K562 (cell line): ENCODE measurements around the gene KIF5A. TPM values are rescaled to one million over a fixed set of nuclear protein-coding genes. Genes with fewer than 3 reads are reported as not detected.
A peak's percentile ranks its signal among the peaks of the same experiment; 100 is the strongest.

Experiments used
- BMI1 ChIP-seq: fragments of 150-350 bp; IDR thresholded peaks from 2 replicates; pipeline ENCODE4 v1.6.1; 2014; ENCODE audit warnings: low read length
- CBFA2T2 ChIP-seq: fragments of 450-650 bp; conservative IDR thresholded peaks from 2 replicates; pipeline ENCODE4 v1.6.1; 2017; ENCODE audit warnings: mild to moderate bottlenecking
- CBFA2T3 ChIP-seq: fragments of 450-650 bp; IDR thresholded peaks from 2 replicates; pipeline ENCODE4 v1.6.1; 2017
- CC2D1A ChIP-seq: fragments of 450-650 bp; IDR thresholded peaks from 2 replicates; pipeline ENCODE4 v1.6.1; 2017; ENCODE audit warnings: mild to moderate bottlenecking
- CREB1 ChIP-seq, 2 experiments: sonication (generic) in 1 of 2; formaldehyde crosslinking in 1 of 2; IDR thresholded peaks; 2 replicates each; pipeline versions ENCODE4 v1.6.1 to v1.8.0; 2012 to 2022; ENCODE audit warnings: inconsistent platforms in 1 of 2, mild to moderate bottlenecking in 1 of 2, missing genetic modification reagents in 1 of 2, moderate library complexity in 1 of 2
- ELF1 ChIP-seq: fragments of 200-800 bp; sonication (Bioruptor generic); IDR thresholded peaks from 2 replicates; pipeline ENCODE4 v1.6.1; 2016; ENCODE audit warnings: missing genetic modification characterization, missing compliant biosample characterization
- HDAC8 ChIP-seq: fragments of 450-650 bp; IDR thresholded peaks from 2 replicates; pipeline ENCODE4 v1.6.1; 2016; ENCODE audit warnings: mild to moderate bottlenecking, missing genetic modification characterization, moderate library complexity, missing compliant biosample characterization
- KDM1A ChIP-seq, 2 experiments: fragments of 450-650 bp; IDR thresholded peaks; 2 replicates each; pipeline ENCODE4 v1.6.1; 2016; ENCODE audit warnings: mild to moderate bottlenecking in 2 of 2
- KLF6 ChIP-seq: fragments of 250-450 bp; sonication (Bioruptor Pico); IDR thresholded peaks from 2 replicates; pipeline ENCODE4 v1.4.0; 2020; ENCODE audit warnings: mild to moderate bottlenecking, moderate library complexity, borderline replicate concordance
- NCOA6 ChIP-seq: fragments of 450-650 bp; IDR thresholded peaks from 2 replicates; pipeline ENCODE4 v1.6.1; 2017; ENCODE audit warnings: mild to moderate bottlenecking
- NONO ChIP-seq, 2 experiments: fragments of 200-400 bp in 1 of 2; fragments of 450-650 bp in 1 of 2; formaldehyde crosslinking in 1 of 2; IDR thresholded peaks; 2 replicates each; pipeline ENCODE4 v1.6.1; 2017; ENCODE audit warnings: low read depth in 2 of 2, mild to moderate bottlenecking in 2 of 2, moderate library complexity in 2 of 2, low read length in 1 of 2
- POLR3G ChIP-seq: IDR thresholded peaks from 2 replicates; pipeline ENCODE4 v1.6.1; 2011; ENCODE audit not compliant: insufficient read length, insufficient replicate concordance; ENCODE audit errors: extremely low read depth
- RAD21 ChIP-seq, 2 experiments: fragments of 250-450 bp in 1 of 2; fragments of 450-650 bp in 1 of 2; sonication (Bioruptor Pico) in 1 of 2; formaldehyde crosslinking in 1 of 2; IDR thresholded peaks in 1 of 2; conservative IDR thresholded peaks in 1 of 2; 2 replicates each; pipeline versions ENCODE4 v1.4.0 to v1.8.0; 2020 to 2022; ENCODE audit warnings: mild to moderate bottlenecking in 2 of 2, moderate library complexity in 1 of 2
- RBBP5 ChIP-seq: fragments of 200-600 bp; sonication (generic); IDR thresholded peaks from 2 replicates; pipeline ENCODE4 v1.6.1; 2012; ENCODE audit warnings: borderline replicate concordance, mild to moderate bottlenecking, low read length, control low read depth, inconsistent platforms; ENCODE audit not compliant: insufficient read depth, poor library complexity, severe bottlenecking
- RBM34 ChIP-seq: fragments of 200-400 bp; formaldehyde crosslinking; IDR thresholded peaks from 2 replicates; pipeline ENCODE4 v1.6.1; 2018; ENCODE audit warnings: low read length, borderline replicate concordance; ENCODE audit not compliant: insufficient read depth
- SMARCA5 ChIP-seq: fragments of 450-650 bp; IDR thresholded peaks from 2 replicates; pipeline ENCODE4 v1.6.1; 2016
- SMC3 ChIP-seq: conservative IDR thresholded peaks from 2 replicates; pipeline ENCODE4 v1.6.1; 2011; ENCODE audit warnings: low read depth, low read length, improper control_type of control experiment; ENCODE audit not compliant: insufficient read depth
- SOX6 ChIP-seq: fragments of 450-650 bp; IDR thresholded peaks from 2 replicates; pipeline ENCODE4 v1.6.1; 2014; ENCODE audit warnings: mild to moderate bottlenecking
- TAF7 ChIP-seq: fragments of 450-650 bp; IDR thresholded peaks from 2 replicates; pipeline ENCODE4 v1.6.1; 2016; ENCODE audit warnings: missing genetic modification characterization, missing compliant biosample characterization
- TARDBP ChIP-seq: fragments of 450-650 bp; IDR thresholded peaks from 2 replicates; pipeline ENCODE4 v1.6.1; 2016
- TEAD2 ChIP-seq: fragments of 450-650 bp; IDR thresholded peaks from 2 replicates; pipeline ENCODE4 v1.6.1; 2016; ENCODE audit warnings: missing genetic modification characterization, control low read depth, missing compliant biosample characterization
- XRCC5 ChIP-seq: fragments of 200-400 bp; formaldehyde crosslinking; IDR thresholded peaks from 2 replicates; pipeline ENCODE4 v1.6.1; 2017; ENCODE audit warnings: low read depth, mild to moderate bottlenecking, low read length
- ZNF121 ChIP-seq: sonication (generic); formaldehyde crosslinking; conservative IDR thresholded peaks from 2 replicates; pipeline ENCODE4 v1.8.0; 2022; ENCODE audit warnings: missing genetic modification reagents
- ZNF217 ChIP-seq: sonication (generic); formaldehyde crosslinking; IDR thresholded peaks from 2 replicates; pipeline ENCODE4 v1.8.0; 2022; ENCODE audit warnings: mild to moderate bottlenecking, missing genetic modification reagents
- ZNF780A ChIP-seq: fragments of 250-450 bp; sonication (Bioruptor Pico); IDR thresholded peaks from 2 replicates; pipeline ENCODE4 v1.5.0; 2021; ENCODE audit warnings: mild to moderate bottlenecking
- ZSCAN29 ChIP-seq: fragments of 450-650 bp; IDR thresholded peaks from 2 replicates; pipeline ENCODE4 v1.6.1; 2017
- polyA plus RNA-seq, 8 experiments: library from polyadenylated mRNA; depleted of rRNA in 4 of 8; stranded (reverse) in 5 of 8; unstranded in 3 of 8; fragments of >200 nt; fragmentation: Nextera tagmentation in 2 of 8; fragmentation: Illumina TruSeq in 1 of 8; extraction: Ambion mirVana in 2 of 8; extraction: Trizol in 1 of 8; gene quantifications; 2 replicates each; pipeline versions ENCODE4 v1.2.1 to v1.2.3, GENCODE V29; 2011 to 2014; ENCODE audit warnings: inconsistent platforms in 1 of 8, missing spikeins in 1 of 8
- total RNA-seq, 7 experiments: library from RNA; depleted of rRNA in 6 of 7; stranded (reverse); fragments of >200 nt in 6 of 7; fragmentation: Illumina TruSeq in 2 of 7; extraction: Trizol in 2 of 7; gene quantifications; 2 replicates each; pipeline versions ENCODE4 v1.2.1 to v1.2.3, GENCODE V29; 2011 to 2021; ENCODE audit warnings: low replicate concordance in 1 of 7
- TF ChIP-seq, protein P1 (sequence below): sonication (generic); formaldehyde crosslinking; IDR thresholded peaks from 2 replicates; pipeline ENCODE4 v1.8.0; 2023; ENCODE audit warnings: mild to moderate bottlenecking, missing genetic modification reagents
- TF ChIP-seq, protein P2 (sequence below): fragments of 250-450 bp; sonication (Bioruptor Pico); IDR thresholded peaks from 2 replicates; pipeline ENCODE4 v1.5.0; 2021
- TF ChIP-seq, protein P3 (sequence below): fragments of 250-450 bp; sonication (Bioruptor Pico); IDR thresholded peaks from 2 replicates; pipeline ENCODE4 v1.5.0; 2020; ENCODE audit warnings: mild to moderate bottlenecking, borderline replicate concordance

The KIF5A gene
- total and polyA plus RNA-seq, 9 of the 15 experiments (the other 6 are each of a cell fraction or from before 2014, with no cell fraction given), result 3.4 to 17.7 (median 8.0) TPM

DNA sequence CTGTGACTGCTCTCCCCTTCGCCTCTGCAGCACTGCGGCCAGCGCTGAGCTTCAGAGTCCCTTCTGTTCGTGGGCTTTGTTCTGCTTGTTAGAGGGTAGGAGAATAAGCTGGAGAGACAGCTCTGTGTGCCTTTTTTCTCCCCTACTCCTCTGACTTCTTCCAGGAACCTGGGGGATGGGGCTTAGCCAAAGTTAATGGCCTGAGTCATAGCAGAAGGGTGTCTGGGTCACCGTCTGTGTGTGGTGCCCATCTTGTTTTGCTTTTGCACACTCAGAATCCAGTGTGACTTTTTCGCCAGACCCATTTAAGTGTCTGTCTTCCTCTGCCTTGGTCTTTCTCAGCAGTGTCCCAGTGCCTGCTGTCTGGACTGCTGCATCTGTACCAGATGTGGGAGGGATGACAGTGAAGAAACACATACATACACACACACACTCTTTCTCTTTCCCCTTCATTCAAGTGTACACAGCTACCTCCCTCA, 3.0 kb downstream of the KIF5A start (continued):
- TF ChIP-seq, protein P1, sequence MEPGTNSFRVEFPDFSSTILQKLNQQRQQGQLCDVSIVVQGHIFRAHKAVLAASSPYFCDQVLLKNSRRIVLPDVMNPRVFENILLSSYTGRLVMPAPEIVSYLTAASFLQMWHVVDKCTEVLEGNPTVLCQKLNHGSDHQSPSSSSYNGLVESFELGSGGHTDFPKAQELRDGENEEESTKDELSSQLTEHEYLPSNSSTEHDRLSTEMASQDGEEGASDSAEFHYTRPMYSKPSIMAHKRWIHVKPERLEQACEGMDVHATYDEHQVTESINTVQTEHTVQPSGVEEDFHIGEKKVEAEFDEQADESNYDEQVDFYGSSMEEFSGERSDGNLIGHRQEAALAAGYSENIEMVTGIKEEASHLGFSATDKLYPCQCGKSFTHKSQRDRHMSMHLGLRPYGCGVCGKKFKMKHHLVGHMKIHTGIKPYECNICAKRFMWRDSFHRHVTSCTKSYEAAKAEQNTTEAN (CRISPR knock-in tag), result no peak
- TF ChIP-seq HDAC8 (tag), result no peak
- no peak for TF ChIP-seq RBBP5
- no peak for TF ChIP-seq KDM1A (IDR thresholded peaks at IDR 0.05)
- no peak for TF ChIP-seq POLR3G
- no peak for TF ChIP-seq RAD21 (CRISPR knock-in tag; conservative IDR thresholded peaks at IDR 0.05 in 1 of 2, IDR thresholded peaks at IDR 0.05 in 1 of 2)
- TF ChIP-seq ZNF217, result no peak
- TF ChIP-seq NONO (IDR thresholded peaks at IDR 0.05; ENCODE audit: low read depth in 2 of 2, low read length in 1 of 2), result no peak
- no peak for TF ChIP-seq XRCC5
- TF ChIP-seq, protein P2, sequence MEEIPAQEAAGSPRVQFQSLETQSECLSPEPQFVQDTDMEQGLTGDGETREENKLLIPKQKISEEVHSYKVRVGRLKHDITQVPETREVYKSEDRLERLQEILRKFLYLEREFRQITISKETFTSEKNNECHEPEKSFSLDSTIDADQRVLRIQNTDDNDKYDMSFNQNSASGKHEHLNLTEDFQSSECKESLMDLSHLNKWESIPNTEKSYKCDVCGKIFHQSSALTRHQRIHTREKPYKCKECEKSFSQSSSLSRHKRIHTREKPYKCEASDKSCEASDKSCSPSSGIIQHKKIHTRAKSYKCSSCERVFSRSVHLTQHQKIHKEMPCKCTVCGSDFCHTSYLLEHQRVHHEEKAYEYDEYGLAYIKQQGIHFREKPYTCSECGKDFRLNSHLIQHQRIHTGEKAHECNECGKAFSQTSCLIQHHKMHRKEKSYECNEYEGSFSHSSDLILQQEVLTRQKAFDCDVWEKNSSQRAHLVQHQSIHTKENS, result no peak
- no peak for TF ChIP-seq BMI1
- no peak for TF ChIP-seq ELF1 (tag)
- TF ChIP-seq, protein P3, sequence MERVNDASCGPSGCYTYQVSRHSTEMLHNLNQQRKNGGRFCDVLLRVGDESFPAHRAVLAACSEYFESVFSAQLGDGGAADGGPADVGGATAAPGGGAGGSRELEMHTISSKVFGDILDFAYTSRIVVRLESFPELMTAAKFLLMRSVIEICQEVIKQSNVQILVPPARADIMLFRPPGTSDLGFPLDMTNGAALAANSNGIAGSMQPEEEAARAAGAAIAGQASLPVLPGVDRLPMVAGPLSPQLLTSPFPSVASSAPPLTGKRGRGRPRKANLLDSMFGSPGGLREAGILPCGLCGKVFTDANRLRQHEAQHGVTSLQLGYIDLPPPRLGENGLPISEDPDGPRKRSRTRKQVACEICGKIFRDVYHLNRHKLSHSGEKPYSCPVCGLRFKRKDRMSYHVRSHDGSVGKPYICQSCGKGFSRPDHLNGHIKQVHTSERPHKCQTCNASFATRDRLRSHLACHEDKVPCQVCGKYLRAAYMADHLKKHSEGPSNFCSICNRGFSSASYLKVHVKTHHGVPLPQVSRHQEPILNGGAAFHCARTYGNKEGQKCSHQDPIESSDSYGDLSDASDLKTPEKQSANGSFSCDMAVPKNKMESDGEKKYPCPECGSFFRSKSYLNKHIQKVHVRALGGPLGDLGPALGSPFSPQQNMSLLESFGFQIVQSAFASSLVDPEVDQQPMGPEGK (CRISPR knock-in tag), result no peak
- TF ChIP-seq SMARCA5, result no peak
- TF ChIP-seq ZNF780A, result no peak
- no peak for TF ChIP-seq ZNF121 (CRISPR knock-in tag)
- no peak for TF ChIP-seq ZSCAN29
- no peak for TF ChIP-seq TARDBP
- no peak for TF ChIP-seq TEAD2 (tag)
- TF ChIP-seq NCOA6, result no peak
- no peak for TF ChIP-seq SMC3
- TF ChIP-seq CBFA2T3, result no peak
- no peak for TF ChIP-seq CC2D1A
- no peak for TF ChIP-seq CBFA2T2
- no peak for TF ChIP-seq SOX6
- TF ChIP-seq KLF6 (CRISPR knock-in tag), result no peak
- TF ChIP-seq RBM34, result no peak
- no peak for TF ChIP-seq TAF7 (tag)
- TF ChIP-seq CREB1 (IDR thresholded peaks at IDR 0.05), result no peak
- peak; percentile 33; the same call in 1 of the 2 replicates for TF ChIP-seq CREB1 (CRISPR knock-in tag; IDR thresholded peaks at IDR 0.05)
